ENCODE data around the gene FAM83F. TPM values are rescaled to one million over a fixed set of nuclear protein-coding genes. Genes with fewer than 3 reads are reported as not detected.

FAM83F gene
- total and polyA plus RNA-seq, 10 of the 15 experiments (the other 5 are each of a cell fraction or from before 2014, with no cell fraction given), result 0.01 to 0.05 (median 0.01) TPM; not detected in 7

DNA sequence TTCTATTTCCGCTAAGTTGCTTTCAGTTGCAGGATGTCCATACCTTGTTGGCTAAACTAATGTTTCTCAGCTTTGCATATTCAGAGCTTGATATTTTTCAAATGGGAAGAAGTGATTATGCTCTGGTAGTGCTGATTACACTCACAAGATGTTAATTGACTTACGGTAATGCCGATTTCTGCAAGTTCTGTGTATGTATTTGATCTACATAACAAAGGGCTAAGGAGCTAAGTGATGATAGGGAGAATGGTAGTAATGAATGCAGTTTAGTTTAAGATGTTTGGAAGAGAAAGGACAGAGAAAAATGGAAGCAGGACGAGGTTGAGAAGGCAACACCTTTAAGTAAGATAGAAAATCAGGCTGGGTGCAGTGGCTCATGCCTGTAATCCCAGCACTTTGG, 61.4 kb downstream of the FAM83F start:
- Histone ChIP-seq H3K27ac (ENCODE audit: control insufficient read depth, insufficient read depth) (no peak overlapping the region), H3K9me3 (replicated peaks; ENCODE audit: control insufficient read depth, insufficient read depth, low read length) (no peaks in the 10 kb centered on the region), H3K79me2 (ENCODE audit: control insufficient read depth, insufficient read depth, low read length) (peaks cover 5% of the 10 kb centered on the region), H3K27me3 (replicated peaks in 1 of 2; ENCODE audit: control insufficient read depth in 2 of 2, insufficient read depth in 2 of 2, low read length in 1 of 2) (no peaks in the 10 kb centered on the region), H3K4me2 (ENCODE audit: control insufficient read depth, insufficient read depth) (no peak overlapping the region; the same call in 1 of the 2 replicates), H3K4me3 (no peak overlapping the region), H2AFZ (ENCODE audit: control insufficient read depth, low read depth, low read length) (no peak overlapping the region), H3K36me3 (ENCODE audit: control insufficient read depth in 2 of 2, insufficient read depth in 2 of 2, low read length in 1 of 2) (no peaks in the 10 kb centered on the region), H3K9ac (ENCODE audit: control insufficient read depth, insufficient read depth, low read length) (no peak overlapping the region), H4K20me1 (ENCODE audit: control insufficient read depth, insufficient read depth) (no peaks in the 10 kb centered on the region; the same call in none of the 2 replicates), H3K4me1 (ENCODE audit: control insufficient read depth, insufficient read depth, low read length) (peaks cover 22% of the 10 kb centered on the region)
- SMC1A ChIA-PET (ENCODE audit: uncharacterized antibody, unreplicated experiment), result interaction anchor here (0.8 to 1.9 kb wide), 8 partner anchors 9 to 293 kb away, joined by 3 to 10 read pairs (median 4); partner anchors contain the start of gene TNRC6B
- TF ChIP-seq FOXM1 (IDR thresholded peaks at IDR 0.05; ENCODE audit: low read depth, low read length) (no peak), EGR1 (IDR thresholded peaks at IDR 0.05; ENCODE audit: borderline replicate concordance in 1 of 2, low read depth in 2 of 2, low read length in 2 of 2) (no peak), HDAC6 (IDR thresholded peaks at IDR 0.05; ENCODE audit: unreplicated experiment) (no peak), MYC (IDR thresholded peaks at IDR 0.05; ENCODE audit: insufficient read depth, insufficient read length, insufficient replicate concordance, low read length, severe bottlenecking) (no peak), RAD21 (IDR thresholded peaks at IDR 0.05; ENCODE audit: insufficient read depth, low read depth, low read length) (no peak), SP1 (IDR thresholded peaks at IDR 0.05; ENCODE audit: low read depth, low read length) (no peak), CEBPZ (IDR thresholded peaks at IDR 0.05; ENCODE audit: low read depth, low read length) (no peak), EZH2 (IDR thresholded peaks at IDR 0.05; ENCODE audit: borderline replicate concordance, control insufficient read depth, low read depth, low read length) (no peak), ZBED1 (IDR thresholded peaks at IDR 0.05; ENCODE audit: borderline replicate concordance) (no peak), SIN3A (IDR thresholded peaks at IDR 0.05; ENCODE audit: low read depth, low read length) (no peak), SRF (IDR thresholded peaks at IDR 0.05; ENCODE audit: low read depth in 2 of 2, low read length in 2 of 2) (no peak), BRCA1 (IDR thresholded peaks at IDR 0.05; ENCODE audit: low read depth, low read length) (no peak), JUND (IDR thresholded peaks at IDR 0.05; ENCODE audit: low read depth, low read length) (no peak), ZNF24 (IDR thresholded peaks at IDR 0.05) (no peak), MYB (IDR thresholded peaks at IDR 0.05; ENCODE audit: borderline replicate concordance, low read depth, low read length) (no peak), ZNF207 (IDR thresholded peaks at IDR 0.05; ENCODE audit: borderline replicate concordance) (no peak), HDAC2 (IDR thresholded peaks at IDR 0.05) (no peak)
- TF ChIP-seq, protein P1, sequence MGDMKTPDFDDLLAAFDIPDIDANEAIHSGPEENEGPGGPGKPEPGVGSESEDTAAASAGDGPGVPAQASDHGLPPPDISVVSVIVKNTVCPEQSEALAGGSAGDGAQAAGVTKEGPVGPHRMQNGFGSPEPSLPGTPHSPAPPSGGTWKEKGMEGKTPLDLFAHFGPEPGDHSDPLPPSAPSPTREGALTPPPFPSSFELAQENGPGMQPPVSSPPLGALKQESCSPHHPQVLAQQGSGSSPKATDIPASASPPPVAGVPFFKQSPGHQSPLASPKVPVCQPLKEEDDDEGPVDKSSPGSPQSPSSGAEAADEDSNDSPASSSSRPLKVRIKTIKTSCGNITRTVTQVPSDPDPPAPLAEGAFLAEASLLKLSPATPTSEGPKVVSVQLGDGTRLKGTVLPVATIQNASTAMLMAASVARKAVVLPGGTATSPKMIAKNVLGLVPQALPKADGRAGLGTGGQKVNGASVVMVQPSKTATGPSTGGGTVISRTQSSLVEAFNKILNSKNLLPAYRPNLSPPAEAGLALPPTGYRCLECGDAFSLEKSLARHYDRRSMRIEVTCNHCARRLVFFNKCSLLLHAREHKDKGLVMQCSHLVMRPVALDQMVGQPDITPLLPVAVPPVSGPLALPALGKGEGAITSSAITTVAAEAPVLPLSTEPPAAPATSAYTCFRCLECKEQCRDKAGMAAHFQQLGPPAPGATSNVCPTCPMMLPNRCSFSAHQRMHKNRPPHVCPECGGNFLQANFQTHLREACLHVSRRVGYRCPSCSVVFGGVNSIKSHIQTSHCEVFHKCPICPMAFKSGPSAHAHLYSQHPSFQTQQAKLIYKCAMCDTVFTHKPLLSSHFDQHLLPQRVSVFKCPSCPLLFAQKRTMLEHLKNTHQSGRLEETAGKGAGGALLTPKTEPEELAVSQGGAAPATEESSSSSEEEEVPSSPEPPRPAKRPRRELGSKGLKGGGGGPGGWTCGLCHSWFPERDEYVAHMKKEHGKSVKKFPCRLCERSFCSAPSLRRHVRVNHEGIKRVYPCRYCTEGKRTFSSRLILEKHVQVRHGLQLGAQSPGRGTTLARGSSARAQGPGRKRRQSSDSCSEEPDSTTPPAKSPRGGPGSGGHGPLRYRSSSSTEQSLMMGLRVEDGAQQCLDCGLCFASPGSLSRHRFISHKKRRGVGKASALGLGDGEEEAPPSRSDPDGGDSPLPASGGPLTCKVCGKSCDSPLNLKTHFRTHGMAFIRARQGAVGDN (IDR thresholded peaks at IDR 0.05), result no peak
- POLR2A ChIA-PET, result interaction anchor here (0.6 to 1.3 kb wide), 3 partner anchors 14 to 121 kb away, joined by 3 to 4 read pairs (median 4); partner anchors contain the start of gene TNRC6B
- FAIRE-seq, result no peak
- 96% methylated on average over 4 of the region's 4 CpGs for WGBS (ENCODE audit: insufficient coverage, insufficient replicate concordance, low lambda C conversion rate, missing lambda C conversion rate)
- in situ Hi-C loops (cut with MboI), result no loop called here
- no TSS peak for BruUV-seq (replicated peaks)
- no peak for DNase-seq (ENCODE audit: low read depth, low spot score)
- CTCF ChIA-PET, result interaction anchor here (0.7 to 2.9 kb wide), 7 partner anchors 9 to 425 kb away, joined by 3 to 18 read pairs (median 5); partner anchors contain the start of gene TNRC6B
- RAD21 ChIA-PET (ENCODE audit: unreplicated experiment), result interaction anchor here (0.8 to 1.9 kb wide), 3 partner anchors 12 to 29 kb away, joined by 3 to 6 read pairs (median 3); no protein-coding TSS in a partner anchor
- intact Hi-C loops (cut with micrococcal nuclease; ENCODE audit: unreplicated experiment), result no loop called here
- no peak for ATAC-seq

All from GM12878 (cell line).